Breast epithelium (tissue), 3 donors: ENCODE data around the gene POLR1E.

ENCODE experiments used
- POLR2A ChIP-seq: fragments of 450-650 bp; IDR thresholded peaks from one replicate; pipeline ENCODE4 v1.6.1; 2016; ENCODE audit warnings: antibody characterized with exemption, mild to moderate bottlenecking, moderate library complexity
- TF ChIP-seq, protein P1 (sequence below), 3 donors: fragments of 450-650 bp; IDR thresholded peaks; one replicate each; pipeline ENCODE4 v1.5.1; 2016 to 2017; ENCODE audit warnings: antibody characterized with exemption in 3 of 3, mild to moderate bottlenecking in 3 of 3, moderate library complexity in 3 of 3

DNA sequence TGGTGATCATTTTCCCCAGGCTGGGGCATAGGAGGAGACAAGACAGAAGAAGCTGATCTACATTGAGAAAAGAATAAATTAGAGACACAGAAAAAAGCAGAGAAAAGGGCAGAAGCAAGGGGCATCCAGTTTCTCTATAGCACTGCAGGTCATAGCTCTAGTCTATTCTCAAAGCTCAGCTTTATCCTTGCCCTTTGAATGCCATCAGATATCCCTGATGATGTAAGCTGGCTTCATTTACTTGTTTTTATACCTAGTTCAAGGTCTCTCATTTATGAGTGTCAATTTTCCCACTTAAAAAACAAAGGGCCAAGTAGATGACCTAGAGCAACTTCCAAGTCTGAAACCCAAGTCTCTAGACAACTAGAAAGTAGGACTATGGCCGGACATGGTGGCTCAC lies 57.7 kb downstream of the POLR1E start:
- no peak for TF ChIP-seq POLR2A
- TF ChIP-seq, protein P1, sequence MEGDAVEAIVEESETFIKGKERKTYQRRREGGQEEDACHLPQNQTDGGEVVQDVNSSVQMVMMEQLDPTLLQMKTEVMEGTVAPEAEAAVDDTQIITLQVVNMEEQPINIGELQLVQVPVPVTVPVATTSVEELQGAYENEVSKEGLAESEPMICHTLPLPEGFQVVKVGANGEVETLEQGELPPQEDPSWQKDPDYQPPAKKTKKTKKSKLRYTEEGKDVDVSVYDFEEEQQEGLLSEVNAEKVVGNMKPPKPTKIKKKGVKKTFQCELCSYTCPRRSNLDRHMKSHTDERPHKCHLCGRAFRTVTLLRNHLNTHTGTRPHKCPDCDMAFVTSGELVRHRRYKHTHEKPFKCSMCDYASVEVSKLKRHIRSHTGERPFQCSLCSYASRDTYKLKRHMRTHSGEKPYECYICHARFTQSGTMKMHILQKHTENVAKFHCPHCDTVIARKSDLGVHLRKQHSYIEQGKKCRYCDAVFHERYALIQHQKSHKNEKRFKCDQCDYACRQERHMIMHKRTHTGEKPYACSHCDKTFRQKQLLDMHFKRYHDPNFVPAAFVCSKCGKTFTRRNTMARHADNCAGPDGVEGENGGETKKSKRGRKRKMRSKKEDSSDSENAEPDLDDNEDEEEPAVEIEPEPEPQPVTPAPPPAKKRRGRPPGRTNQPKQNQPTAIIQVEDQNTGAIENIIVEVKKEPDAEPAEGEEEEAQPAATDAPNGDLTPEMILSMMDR (IDR thresholded peaks at IDR 0.05): no peak
